HG03135 (cell line): Measurements from ENCODE around the gene RPL27.

ENCODE experiments used
- ATAC-seq: cut with Tn5 transposase; IDR thresholded peaks from one replicate; pipeline ENCODE4 v1.9.1; 2021; ENCODE audit warnings: mild to moderate bottlenecking, moderate library complexity; ENCODE audit not compliant: unreplicated experiment

The RPL27 gene

GRCh38 chr17:43044024-43044423, 45.8 kb downstream of the RPL27 start:
- no peak for ATAC-seq

GRCh38 chr17:43051969-43052368, 53.8 kb downstream of the RPL27 start:
- no peak for ATAC-seq
